Liver (tissue), 3 donors: ENCODE results near the gene KCNMA1.

Experiments used
- CTCF ChIP-seq: fragments of 150-350 bp; IDR thresholded peaks from 2 replicates; pipeline ENCODE4 v1.5.1; 2017; ENCODE audit warnings: improper control_type of control experiment, low read depth, low read length; ENCODE audit not compliant: missing input control
- GABPA ChIP-seq, 2 donors: IDR thresholded peaks in 1 of 2; conservative IDR thresholded peaks in 1 of 2; 2 replicates each; pipeline ENCODE4 v1.6.1; 2016; ENCODE audit warnings: antibody characterized with exemption in 2 of 2, mild to moderate bottlenecking in 1 of 2, moderate library complexity in 1 of 2
- donor health status: healthy.
- donor health status: healthy.

- TF ChIP-seq CTCF (no peak), GABPA (IDR thresholded peaks at IDR 0.05 in 1 of 2, conservative IDR thresholded peaks at IDR 0.05 in 1 of 2) (no peak)
These were observed 449.6 kb downstream of the KCNMA1 start for GRCh38 chr10:77188000-77188395.
